ENCODE data around the gene LRMDA.
"Not testable (repeated sequence)": the region's sequence is repeated elsewhere in the genome, so short reads cannot be mapped to it uniquely, and the experiment has no call there.

Gene LRMDA

GRCh38 chr10:76560338-76560737, 1128.9 kb downstream of the LRMDA start:
- no peaks in the 10 kb centered on the region for H3K27me3 ChIP-seq (ENCODE audit: insufficient read depth, low read length)
- H3K36me3 ChIP-seq (ENCODE audit: insufficient read depth, low read length): no peaks in the 10 kb centered on the region
- H3K9ac ChIP-seq (ENCODE audit: low read depth, low read length): no peak overlapping the region
- H3K4me3 ChIP-seq (ENCODE audit: low read length): no peak overlapping the region
- H3K27ac ChIP-seq (ENCODE audit: low read depth, low read length): no peak overlapping the region
- H3K4me1 ChIP-seq (ENCODE audit: insufficient read depth, low read length): peaks cover 3% of the 10 kb centered on the region; the same call in 1 of the 2 replicates
- no peaks in the 10 kb centered on the region for H3K9me3 ChIP-seq (ENCODE audit: insufficient read depth, low read depth, low read length)
- WGBS: 94% methylated on average over 5 of the region's 5 CpGs

- Histone ChIP-seq H3K9me3 (ENCODE audit: insufficient read depth, low read depth, low read length) (no peaks in the 10 kb centered on the region), H3K36me3 (ENCODE audit: insufficient read depth, low read length) (no peaks in the 10 kb centered on the region), H3K27me3 (ENCODE audit: insufficient read depth, low read length) (no peaks in the 10 kb centered on the region), H3K4me3 (ENCODE audit: low read length) (no peak overlapping the region), H3K4me1 (ENCODE audit: insufficient read depth, low read length) (peaks cover 3% of the 10 kb centered on the region; the same call in 1 of the 2 replicates), H3K27ac (ENCODE audit: low read depth, low read length) (no peak overlapping the region), H3K9ac (ENCODE audit: low read depth, low read length) (no peak overlapping the region)
Measured at GRCh38 chr10:76563286-76563685, 1131.9 kb downstream of the LRMDA start.

- Histone ChIP-seq H3K4me1 (ENCODE audit: insufficient read depth, low read length) (no peaks in the 10 kb centered on the region), H3K27ac (ENCODE audit: low read depth, low read length) (no peak overlapping the region), H3K27me3 (ENCODE audit: insufficient read depth, low read length) (no peaks in the 10 kb centered on the region), H3K9ac (ENCODE audit: low read depth, low read length) (no peak overlapping the region), H3K36me3 (ENCODE audit: insufficient read depth, low read length) (no peaks in the 10 kb centered on the region), H3K4me3 (ENCODE audit: low read length) (no peak overlapping the region), H3K9me3 (ENCODE audit: insufficient read depth, low read depth, low read length) (peaks cover 5% of the 10 kb centered on the region)
- 91% methylated on average over 1 of the region's 1 CpG for WGBS
Measured at GRCh38 chr10:76572021-76572420, 1140.6 kb downstream of the LRMDA start.

- peaks cover 5% of the 10 kb centered on the region for H3K9me3 ChIP-seq (ENCODE audit: insufficient read depth, low read depth, low read length)
- no peak overlapping the region for H3K9ac ChIP-seq (ENCODE audit: low read depth, low read length)
- no peaks in the 10 kb centered on the region for H3K4me1 ChIP-seq (ENCODE audit: insufficient read depth, low read length)
- WGBS: 85% methylated on average over 4 of the region's 4 CpGs
- no peak overlapping the region for H3K27ac ChIP-seq (ENCODE audit: low read depth, low read length)
- H3K4me3 ChIP-seq (ENCODE audit: low read length): no peak overlapping the region
- H3K27me3 ChIP-seq (ENCODE audit: insufficient read depth, low read length): no peaks in the 10 kb centered on the region
- no peaks in the 10 kb centered on the region for H3K36me3 ChIP-seq (ENCODE audit: insufficient read depth, low read length)
Measured at GRCh38 chr10:76576276-76576962, 1145.0 kb downstream of the LRMDA start.

- Histone ChIP-seq H3K27me3 (ENCODE audit: insufficient read depth, low read length) (no peaks in the 10 kb centered on the region), H3K9ac (ENCODE audit: low read depth, low read length) (no peak overlapping the region), H3K4me1 (ENCODE audit: insufficient read depth, low read length) (no peaks in the 10 kb centered on the region), H3K27ac (ENCODE audit: low read depth, low read length) (no peak overlapping the region), H3K4me3 (ENCODE audit: low read length) (no peak overlapping the region), H3K36me3 (ENCODE audit: insufficient read depth, low read length) (no peaks in the 10 kb centered on the region), H3K9me3 (ENCODE audit: insufficient read depth, low read depth, low read length) (peaks cover 5% of the 10 kb centered on the region)
- 91% methylated on average over 2 of the region's 2 CpGs for WGBS
Measured at GRCh38 chr10:76577455-76577854, 1146.0 kb downstream of the LRMDA start.

- H3K27ac ChIP-seq (ENCODE audit: low read depth, low read length): no peak overlapping the region
- no peaks in the 10 kb centered on the region for H3K36me3 ChIP-seq (ENCODE audit: insufficient read depth, low read length)
- H3K27me3 ChIP-seq (ENCODE audit: insufficient read depth, low read length): no peaks in the 10 kb centered on the region
- WGBS: 100% methylated on average over 4 of the region's 4 CpGs
- peaks cover 7% of the 10 kb centered on the region for H3K4me1 ChIP-seq (ENCODE audit: insufficient read depth, low read length)
- H3K9me3 ChIP-seq (ENCODE audit: insufficient read depth, low read depth, low read length): no peaks in the 10 kb centered on the region
- H3K4me3 ChIP-seq (ENCODE audit: low read length): no peak overlapping the region
- no peak overlapping the region for H3K9ac ChIP-seq (ENCODE audit: low read depth, low read length)
Measured at GRCh38 chr10:76581506-76582256, 1150.3 kb downstream of the LRMDA start.

- H3K9ac ChIP-seq (ENCODE audit: low read depth, low read length): no peak overlapping the region
- no peaks in the 10 kb centered on the region for H3K27me3 ChIP-seq (ENCODE audit: insufficient read depth, low read length)
- peaks cover 7% of the 10 kb centered on the region for H3K4me1 ChIP-seq (ENCODE audit: insufficient read depth, low read length)
- no peak overlapping the region for H3K27ac ChIP-seq (ENCODE audit: low read depth, low read length)
- 86% methylated on average over 1 of the region's 1 CpG for WGBS
- H3K36me3 ChIP-seq (ENCODE audit: insufficient read depth, low read length): no peaks in the 10 kb centered on the region
- no peaks in the 10 kb centered on the region for H3K9me3 ChIP-seq (ENCODE audit: insufficient read depth, low read depth, low read length)
- H3K4me3 ChIP-seq (ENCODE audit: low read length): no peak overlapping the region
Measured at GRCh38 chr10:76582531-76582930, 1151.1 kb downstream of the LRMDA start.

- Histone ChIP-seq H3K36me3 (ENCODE audit: insufficient read depth, low read length) (no peaks in the 10 kb centered on the region), H3K27me3 (ENCODE audit: insufficient read depth, low read length) (no peaks in the 10 kb centered on the region), H3K4me1 (ENCODE audit: insufficient read depth, low read length) (peaks cover 7% of the 10 kb centered on the region), H3K4me3 (ENCODE audit: low read length) (no peak overlapping the region), H3K9ac (ENCODE audit: low read depth, low read length) (no peak overlapping the region), H3K27ac (ENCODE audit: low read depth, low read length) (no peak overlapping the region), H3K9me3 (ENCODE audit: insufficient read depth, low read depth, low read length) (no peaks in the 10 kb centered on the region)
- 68% methylated on average over 2 of the region's 3 CpGs for WGBS
Measured at GRCh38 chr10:76583711-76584161, 1152.3 kb downstream of the LRMDA start.

GRCh38 chr10:76584466-76584865, 1153.0 kb downstream of the LRMDA start:
- 96% methylated on average over 9 of the region's 9 CpGs for WGBS
- H3K4me3 ChIP-seq (ENCODE audit: low read length); H3K36me3 ChIP-seq (ENCODE audit: insufficient read depth, low read length); H3K9me3 ChIP-seq (ENCODE audit: insufficient read depth, low read depth, low read length); H3K4me1 ChIP-seq (ENCODE audit: insufficient read depth, low read length); H3K27me3 ChIP-seq (ENCODE audit: insufficient read depth, low read length); H3K9ac ChIP-seq (ENCODE audit: low read depth, low read length); H3K27ac ChIP-seq (ENCODE audit: low read depth, low read length): not testable (repeated sequence)
